Loucy (cell line): Measurements from ENCODE around the gene MITF.

Source experiments
- EZH2phosphoT487 ChIP-seq: fragments of 200-600 bp; IDR thresholded peaks from 2 replicates; pipeline ENCODE4 v1.6.1; 2018; ENCODE audit warnings: antibody characterized with exemption, mild to moderate bottlenecking, moderate library complexity, borderline replicate concordance
- TF ChIP-seq, protein P1 (sequence below): fragments of 200-600 bp; sonication (generic); conservative IDR thresholded peaks from 2 replicates; pipeline ENCODE4 v1.5.1; 2014; ENCODE audit warnings: mild to moderate bottlenecking, antibody characterized with exemption, low read length

DNA sequence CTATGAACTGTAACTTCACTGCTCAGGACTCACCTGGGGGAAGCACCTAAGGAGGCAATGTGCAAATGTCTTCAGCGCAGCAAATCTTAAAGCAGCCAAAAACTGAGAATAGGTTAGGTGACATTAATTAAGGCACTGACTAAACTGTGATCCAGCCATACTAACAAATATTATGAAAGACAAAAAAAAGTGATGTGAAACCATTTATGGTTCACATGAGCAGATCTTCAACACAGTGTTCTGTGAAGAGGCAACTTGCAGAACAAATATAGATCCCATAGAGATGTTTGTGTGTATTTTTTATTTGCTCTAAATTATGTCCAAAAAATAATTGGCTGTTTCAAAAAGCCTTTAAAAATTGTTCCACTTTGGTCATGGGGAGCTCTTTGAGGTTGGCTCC, 24.1 kb upstream of the MITF start:
- TF ChIP-seq, protein P1, sequence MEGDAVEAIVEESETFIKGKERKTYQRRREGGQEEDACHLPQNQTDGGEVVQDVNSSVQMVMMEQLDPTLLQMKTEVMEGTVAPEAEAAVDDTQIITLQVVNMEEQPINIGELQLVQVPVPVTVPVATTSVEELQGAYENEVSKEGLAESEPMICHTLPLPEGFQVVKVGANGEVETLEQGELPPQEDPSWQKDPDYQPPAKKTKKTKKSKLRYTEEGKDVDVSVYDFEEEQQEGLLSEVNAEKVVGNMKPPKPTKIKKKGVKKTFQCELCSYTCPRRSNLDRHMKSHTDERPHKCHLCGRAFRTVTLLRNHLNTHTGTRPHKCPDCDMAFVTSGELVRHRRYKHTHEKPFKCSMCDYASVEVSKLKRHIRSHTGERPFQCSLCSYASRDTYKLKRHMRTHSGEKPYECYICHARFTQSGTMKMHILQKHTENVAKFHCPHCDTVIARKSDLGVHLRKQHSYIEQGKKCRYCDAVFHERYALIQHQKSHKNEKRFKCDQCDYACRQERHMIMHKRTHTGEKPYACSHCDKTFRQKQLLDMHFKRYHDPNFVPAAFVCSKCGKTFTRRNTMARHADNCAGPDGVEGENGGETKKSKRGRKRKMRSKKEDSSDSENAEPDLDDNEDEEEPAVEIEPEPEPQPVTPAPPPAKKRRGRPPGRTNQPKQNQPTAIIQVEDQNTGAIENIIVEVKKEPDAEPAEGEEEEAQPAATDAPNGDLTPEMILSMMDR = no peak
- no peak for TF ChIP-seq EZH2phosphoT487
